Adipose tissue (tissue), 3 donors: ENCODE results near the gene PFKM. TPM values are rescaled to one million over a fixed set of nuclear protein-coding genes. Genes with fewer than 3 reads are reported as not detected.

Experiments used
- polyA plus RNA-seq, 3 donors: library from polyadenylated mRNA; stranded (reverse); fragments of 200-250 nt; gene quantifications; one replicate each; pipeline ENCODE4 v1.2.3, GENCODE V29; 2013
- donor health status: healthy with polysubstance abuse.
- donor health status: Bipolar disorder and iron deficiency.
- donor health status: healthy.

Gene PFKM
- polyA plus RNA-seq, 3 donors: 9.2 to 28.9 (median 19.1) TPM

Other genes starting within 250 kb of the PFKM start
- 1 to 10 TPM; 1.2 to 2.9 (median 1.5) TPM for gene VDR, start 214.4 kb upstream of the PFKM start, polyA plus RNA-seq
- gene TMEM106C, start 155.8 kb upstream of the PFKM start, polyA plus RNA-seq: 10 to 100 TPM; 21.9 to 52.5 (median 37.9) TPM
- 1 to 10 TPM in 1 of 3 donors, under 1 TPM in 1, not detected in 1; 0.07 to 1.1 TPM for gene COL2A1, start 114.9 kb upstream of the PFKM start, polyA plus RNA-seq
- gene SENP1, start 13.3 kb upstream of the PFKM start, polyA plus RNA-seq: 1 to 10 TPM; 2.5 to 4.4 (median 3.9) TPM
- gene ASB8, start 38.2 kb downstream of the PFKM start, polyA plus RNA-seq: 10 to 100 TPM; 15.5 to 18.2 (median 18.0) TPM
- 1 to 10 TPM in 1 of 3 donors, under 1 TPM in 2; 0.22 to 1.1 (median 0.25) TPM for gene CCDC184, start 64.3 kb downstream of the PFKM start, polyA plus RNA-seq
- not detected for gene OR10AD1, start 83.9 kb downstream of the PFKM start, polyA plus RNA-seq
- 1 to 10 TPM; 6.8 to 9.9 (median 8.1) TPM for gene ZNF641, start 231.6 kb downstream of the PFKM start, polyA plus RNA-seq